Activated CD4-positive, CD25-positive, alpha-beta regulatory T cell (primary cell): ENCODE results near the gene GAN.

ENCODE experiments used
- DNase-seq, 4 experiments: peaks; one replicate each; lab custom pipeline; 2025; lab: John Stamatoyannopoulos, UW

GAN gene

GRCh38 chr16:81357711-81358260 lies 43.0 kb downstream of the GAN start:
- DNase-seq = no peak

- DNase-seq = no peak
Observed at GRCh38 chr16:81358860-81359259, 44.1 kb downstream of the GAN start.

- DNase-seq = no peak
Observed at GRCh38 chr16:81360135-81360534, 45.4 kb downstream of the GAN start.

GRCh38 chr16:81365731-81366130 lies 51.0 kb downstream of the GAN start:
- no peak for DNase-seq

GRCh38 chr16:81366316-81366932 lies 51.7 kb downstream of the GAN start:
- DNase-seq = no peak

GRCh38 chr16:81367821-81368220 lies 53.1 kb downstream of the GAN start:
- no peak for DNase-seq

GRCh38 chr16:81369888-81370504 lies 55.2 kb downstream of the GAN start:
- DNase-seq = no peak

- no peak for DNase-seq
Observed at GRCh38 chr16:81371106-81371505, 56.3 kb downstream of the GAN start.

- DNase-seq = no peak
Observed at GRCh38 chr16:81374550-81374949, 59.8 kb downstream of the GAN start.

GRCh38 chr16:81376880-81377279 lies 62.1 kb downstream of the GAN start:
- DNase-seq = no peak

GRCh38 chr16:81378049-81378448 lies 63.3 kb downstream of the GAN start:
- DNase-seq = no peak

GRCh38 chr16:81380932-81381331 lies 66.2 kb downstream of the GAN start:
- no peak for DNase-seq

GRCh38 chr16:81384006-81384405 lies 69.2 kb downstream of the GAN start:
- no peak for DNase-seq

- no peak for DNase-seq
Observed at GRCh38 chr16:81385031-81385756, 70.4 kb downstream of the GAN start.

GRCh38 chr16:81388357-81388756 lies 73.6 kb downstream of the GAN start:
- DNase-seq = no peak

- DNase-seq = no peak
Observed at GRCh38 chr16:81390840-81391239, 76.1 kb downstream of the GAN start.

GRCh38 chr16:81392011-81392410 lies 77.2 kb downstream of the GAN start:
- no peak for DNase-seq

GRCh38 chr16:81394416-81394815 lies 79.7 kb downstream of the GAN start:
- DNase-seq = no peak

GRCh38 chr16:81394966-81395655 lies 80.3 kb downstream of the GAN start:
- no peak for DNase-seq

- DNase-seq = no peak
Observed at GRCh38 chr16:81397058-81397878, 82.5 kb downstream of the GAN start.

- DNase-seq = no peak
Observed at GRCh38 chr16:81397879-81398520, 83.2 kb downstream of the GAN start.
